HCT116 (cell line): ENCODE data around the gene TGFBR3L.

ENCODE experiments used
- CEBPB ChIP-seq: IDR thresholded peaks from 2 replicates; pipeline ENCODE4 v1.6.1; 2012; ENCODE audit warnings: low read depth
- EZH2phosphoT487 ChIP-seq: fragments of 200-600 bp; IDR thresholded peaks from 2 replicates; pipeline ENCODE4 v1.6.1; 2018; ENCODE audit warnings: antibody characterized with exemption, borderline replicate concordance
- POLR2AphosphoS5 ChIP-seq: IDR thresholded peaks from 2 replicates; pipeline ENCODE4 v1.6.1; 2011; ENCODE audit warnings: mild to moderate bottlenecking, low read depth, low read length, moderate library complexity
- RAD21 ChIP-seq: IDR thresholded peaks from 2 replicates; pipeline ENCODE4 v1.6.1; 2012; ENCODE audit warnings: low read depth, mild to moderate bottlenecking
- YY1 ChIP-seq: IDR thresholded peaks from 2 replicates; pipeline ENCODE4 v1.6.1; 2011; ENCODE audit warnings: low read length, low read depth, moderate library complexity, mild to moderate bottlenecking; ENCODE audit not compliant: insufficient replicate concordance; ENCODE audit errors: extremely low read depth
- TF ChIP-seq, protein P1 (sequence below), 3 experiments: fragments of 200-600 bp in 1 of 3; sonication (generic) in 1 of 3; IDR thresholded peaks in 2 of 3; conservative IDR thresholded peaks in 1 of 3; 2 replicates each; pipeline ENCODE4 v1.5.1; 2012 to 2017; ENCODE audit warnings: low read depth in 2 of 3, low read length in 2 of 3, antibody characterized with exemption in 1 of 3, borderline replicate concordance in 1 of 3, control low read depth in 1 of 3, mild to moderate bottlenecking in 1 of 3, mixed read lengths in 1 of 3, mixed run types in 1 of 3, moderate library complexity in 1 of 3; ENCODE audit not compliant: insufficient read depth in 1 of 3

- TF ChIP-seq RAD21 (no peak), EZH2phosphoT487 (no peak), CEBPB (no peak), YY1 (no peak), POLR2AphosphoS5 (no peak)
- TF ChIP-seq, protein P1, sequence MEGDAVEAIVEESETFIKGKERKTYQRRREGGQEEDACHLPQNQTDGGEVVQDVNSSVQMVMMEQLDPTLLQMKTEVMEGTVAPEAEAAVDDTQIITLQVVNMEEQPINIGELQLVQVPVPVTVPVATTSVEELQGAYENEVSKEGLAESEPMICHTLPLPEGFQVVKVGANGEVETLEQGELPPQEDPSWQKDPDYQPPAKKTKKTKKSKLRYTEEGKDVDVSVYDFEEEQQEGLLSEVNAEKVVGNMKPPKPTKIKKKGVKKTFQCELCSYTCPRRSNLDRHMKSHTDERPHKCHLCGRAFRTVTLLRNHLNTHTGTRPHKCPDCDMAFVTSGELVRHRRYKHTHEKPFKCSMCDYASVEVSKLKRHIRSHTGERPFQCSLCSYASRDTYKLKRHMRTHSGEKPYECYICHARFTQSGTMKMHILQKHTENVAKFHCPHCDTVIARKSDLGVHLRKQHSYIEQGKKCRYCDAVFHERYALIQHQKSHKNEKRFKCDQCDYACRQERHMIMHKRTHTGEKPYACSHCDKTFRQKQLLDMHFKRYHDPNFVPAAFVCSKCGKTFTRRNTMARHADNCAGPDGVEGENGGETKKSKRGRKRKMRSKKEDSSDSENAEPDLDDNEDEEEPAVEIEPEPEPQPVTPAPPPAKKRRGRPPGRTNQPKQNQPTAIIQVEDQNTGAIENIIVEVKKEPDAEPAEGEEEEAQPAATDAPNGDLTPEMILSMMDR (IDR thresholded peaks at IDR 0.05 in 2 of 3, conservative IDR thresholded peaks at IDR 0.05 in 1 of 3; ENCODE audit: borderline replicate concordance in 1 of 3, insufficient read depth in 1 of 3, low read depth in 2 of 3, low read length in 2 of 3) = no peak
Measured at GRCh38 chr19:7907122-7907521, 7.5 kb upstream of the TGFBR3L start.
